DOHH2 (cell line): Measurements from ENCODE around the gene IL17A.

Experiments
- CTCF ChIP-seq: fragments of 200-600 bp; sonication (generic); IDR thresholded peaks from one replicate; pipeline ENCODE4 v1.5.1; 2014; ENCODE audit warnings: antibody characterized with exemption, mild to moderate bottlenecking, low read depth, low read length; ENCODE audit not compliant: poor library complexity, severe bottlenecking
- EZH2phosphoT487 ChIP-seq: fragments of 200-600 bp; sonication (generic); IDR thresholded peaks from 2 replicates; pipeline ENCODE4 v1.6.1; 2017; ENCODE audit warnings: borderline replicate concordance, mild to moderate bottlenecking, antibody characterized with exemption, low read length, moderate library complexity, mixed read lengths

- TF ChIP-seq CTCF = no peak
- no peak for TF ChIP-seq EZH2phosphoT487
Measured at GRCh38 chr6:52221302-52221701, 35.1 kb downstream of the IL17A start.
